GM20000 (cell line): ENCODE results near the gene ATXN2.

ENCODE experiments used
- DNase-seq: peaks from one replicate; pipeline ENCODE4 v3.0.0; 2012; ENCODE audit warnings: low spot score
- CTCF ChIP-seq: IDR thresholded peaks from 2 replicates; pipeline ENCODE4 v1.5.1; 2012; ENCODE audit warnings: mild to moderate bottlenecking, control low read depth; ENCODE audit errors: extremely low read depth, missing control alignments

Gene ATXN2

DNA sequence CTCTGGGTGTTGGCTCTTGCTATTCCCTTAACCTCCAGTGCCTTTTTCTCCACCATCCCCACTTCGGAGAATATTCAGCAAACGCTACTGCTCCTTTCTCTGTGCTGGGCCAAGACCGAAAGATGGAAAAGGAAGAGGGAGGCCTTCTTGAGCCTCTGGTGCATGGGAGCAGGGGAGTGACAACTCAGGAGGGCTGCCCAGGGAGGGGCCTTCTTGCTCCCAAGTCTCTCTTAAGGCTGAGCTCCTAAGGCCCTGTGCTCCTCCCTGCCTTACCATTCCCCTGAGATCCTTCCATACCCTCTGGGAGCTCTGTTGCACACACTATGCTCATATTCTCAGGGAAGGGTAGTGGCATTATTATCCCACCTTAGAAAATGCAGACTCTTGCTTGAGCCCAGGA, 158.5 kb downstream of the ATXN2 start:
- TF ChIP-seq CTCF: no peak

DNA sequence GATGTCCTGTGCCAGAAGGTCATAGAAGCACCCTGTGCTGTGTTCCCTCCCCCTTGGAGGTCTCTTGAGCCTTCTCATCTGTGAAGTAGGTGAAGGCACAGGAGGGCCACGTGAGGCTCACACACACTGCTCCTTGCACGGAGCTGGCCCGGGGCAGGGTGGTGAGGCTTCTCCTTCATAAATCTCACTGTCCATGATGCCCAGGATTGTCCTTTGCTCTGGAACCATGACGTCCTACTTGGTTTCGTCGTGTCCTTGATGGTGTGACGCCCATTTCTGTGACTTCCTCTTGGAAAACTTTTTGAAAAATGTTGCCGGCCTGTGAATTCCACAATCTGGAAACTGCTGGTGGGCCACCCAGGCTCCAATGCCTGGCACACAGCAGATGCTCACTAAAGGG, 159.0 kb downstream of the ATXN2 start:
- DNase-seq: no peak
- TF ChIP-seq CTCF: no peak

More for the DNA sequence above, 158.5 kb downstream of the ATXN2 start:
- no peak for DNase-seq

DNA sequence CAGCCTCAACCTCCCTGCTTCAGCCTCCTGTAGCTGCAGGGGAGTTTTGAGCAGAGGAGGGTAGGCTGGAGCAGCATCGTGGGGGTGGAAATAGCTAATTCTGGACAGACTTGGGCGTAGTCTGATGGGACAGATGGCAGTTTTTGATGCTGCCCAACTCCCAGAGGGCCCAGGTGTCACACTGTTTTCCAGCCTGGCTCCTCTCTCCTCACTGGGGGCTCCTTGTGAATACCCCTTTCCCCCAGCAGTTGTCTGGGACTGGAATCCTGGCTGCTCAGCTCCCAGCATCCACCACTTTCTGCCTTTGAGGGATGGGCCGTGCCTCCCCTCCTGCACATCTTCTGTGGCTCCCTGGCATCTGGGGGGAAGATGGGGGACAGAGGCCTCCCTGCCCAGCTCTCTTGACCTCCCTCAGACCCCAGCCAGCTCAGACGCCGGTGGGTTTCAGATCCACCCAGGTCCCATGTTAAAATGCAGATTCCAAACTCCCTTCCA, 159.4 kb downstream of the ATXN2 start:
- TF ChIP-seq CTCF: no peak
- DNase-seq: no peak

DNA sequence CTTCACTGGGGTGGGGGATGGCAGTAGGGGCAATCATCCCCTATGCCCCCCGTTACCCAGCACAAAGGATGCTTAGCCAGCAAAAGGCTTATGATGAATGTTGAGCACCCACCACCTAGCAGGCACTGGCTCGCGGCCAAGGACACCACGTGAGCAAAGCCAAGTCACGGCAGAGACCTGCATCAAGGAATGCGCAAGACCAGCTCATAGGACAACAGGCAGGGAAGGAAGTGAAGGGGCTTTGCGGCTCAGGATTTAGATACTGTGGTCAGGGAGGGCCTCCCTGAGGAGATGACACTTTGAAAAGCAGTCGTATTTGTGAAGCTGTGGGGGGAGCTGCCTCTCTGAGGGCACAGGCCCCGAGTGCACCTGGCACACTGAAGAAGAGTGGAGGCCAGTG, 160.6 kb downstream of the ATXN2 start:
- no peak for DNase-seq

GRCh38 chr12:111437816-111438454, 161.2 kb downstream of the ATXN2 start:
- no peak for TF ChIP-seq CTCF
- no peak for DNase-seq

More for the DNA sequence above, 160.6 kb downstream of the ATXN2 start:
- TF ChIP-seq CTCF: no peak

- DNase-seq: no peak
- no peak for TF ChIP-seq CTCF
These were observed 162.3 kb downstream of the ATXN2 start for GRCh38 chr12:111436811-111437210.

GRCh38 chr12:111436266-111436665, 162.8 kb downstream of the ATXN2 start:
- no peak for TF ChIP-seq CTCF
- no peak for DNase-seq
